HUES48 (cell line): Measurements from ENCODE around the gene PRKG1.
"Not testable (repeated sequence)": the region's sequence is repeated elsewhere in the genome, so short reads cannot be mapped to it uniquely, and the experiment has no call there.

ENCODE experiments used
- H3K27ac ChIP-seq: one replicate; pipeline ENCODE4 v1.7.0; 2013; ENCODE audit warnings: low read depth, low read length, inconsistent platforms
- H3K27me3 ChIP-seq: 2 replicates; pipeline ENCODE4 v1.6.1; 2013; ENCODE audit warnings: mild to moderate bottlenecking, low read length; ENCODE audit not compliant: control insufficient read depth, insufficient read depth
- H3K36me3 ChIP-seq: 2 replicates; pipeline ENCODE4 v1.6.1; 2013; ENCODE audit warnings: low read length; ENCODE audit not compliant: control insufficient read depth, insufficient read depth
- H3K4me1 ChIP-seq: 2 replicates; pipeline ENCODE4 v1.6.1; 2013; ENCODE audit warnings: mild to moderate bottlenecking, low read length; ENCODE audit not compliant: control insufficient read depth, insufficient read depth
- H3K4me3 ChIP-seq: 2 replicates; pipeline ENCODE4 v1.5.1; 2013; ENCODE audit warnings: mild to moderate bottlenecking, low read depth, low read length
- H3K9ac ChIP-seq: 2 replicates; pipeline ENCODE4 v1.6.1; 2013; ENCODE audit warnings: mild to moderate bottlenecking, low read depth, low read length, moderate library complexity
- H3K9me3 ChIP-seq: 2 replicates; pipeline ENCODE4 v1.6.1; 2013; ENCODE audit warnings: low read length; ENCODE audit not compliant: control insufficient read depth, insufficient read depth

PRKG1 gene

GRCh38 chr10:51745397-51745796 lies 671.1 kb downstream of the PRKG1 start:
- H3K4me3 ChIP-seq = no peak overlapping the region
- H3K9me3 ChIP-seq = no peaks in the 10 kb centered on the region
- no peak overlapping the region for H3K27ac ChIP-seq
- H3K27me3 ChIP-seq = no peaks in the 10 kb centered on the region
- H3K9ac ChIP-seq = no peak overlapping the region
- H3K36me3 ChIP-seq = no peaks in the 10 kb centered on the region
- peaks cover 3% of the 10 kb centered on the region; the same call in 1 of the 2 replicates for H3K4me1 ChIP-seq

GRCh38 chr10:51747216-51747615 lies 672.9 kb downstream of the PRKG1 start:
- Histone ChIP-seq H3K27ac (no peak overlapping the region), H3K36me3 (no peaks in the 10 kb centered on the region), H3K27me3 (no peaks in the 10 kb centered on the region), H3K9ac (no peak overlapping the region), H3K9me3 (no peaks in the 10 kb centered on the region), H3K4me1 (peaks cover 3% of the 10 kb centered on the region; the same call in 1 of the 2 replicates), H3K4me3 (no peak overlapping the region)

- Histone ChIP-seq H3K27me3 (no peaks in the 10 kb centered on the region), H3K9me3 (no peaks in the 10 kb centered on the region), H3K27ac (no peak overlapping the region), H3K4me1 (peaks cover 3% of the 10 kb centered on the region; the same call in 1 of the 2 replicates), H3K9ac (no peak overlapping the region), H3K4me3 (no peak overlapping the region), H3K36me3 (no peaks in the 10 kb centered on the region)
Observed at GRCh38 chr10:51748959-51749358, 674.7 kb downstream of the PRKG1 start.

GRCh38 chr10:51758366-51758765 lies 684.1 kb downstream of the PRKG1 start:
- peaks cover 6% of the 10 kb centered on the region; the same call in 1 of the 2 replicates for H3K4me1 ChIP-seq
- no peaks in the 10 kb centered on the region for H3K36me3 ChIP-seq
- no peak overlapping the region for H3K9ac ChIP-seq
- no peaks in the 10 kb centered on the region for H3K9me3 ChIP-seq
- no peak overlapping the region for H3K4me3 ChIP-seq
- no peak overlapping the region for H3K27ac ChIP-seq
- H3K27me3 ChIP-seq = no peaks in the 10 kb centered on the region

GRCh38 chr10:51758838-51759237 lies 684.6 kb downstream of the PRKG1 start:
- H3K36me3 ChIP-seq, H3K9ac ChIP-seq, H3K9me3 ChIP-seq, H3K4me1 ChIP-seq, H3K27ac ChIP-seq, H3K4me3 ChIP-seq, H3K27me3 ChIP-seq: not testable (repeated sequence)

- Histone ChIP-seq H3K27me3 (no peaks in the 10 kb centered on the region), H3K4me1 (peaks cover 6% of the 10 kb centered on the region; the same call in 1 of the 2 replicates), H3K4me3 (no peak overlapping the region), H3K9ac (no peak overlapping the region), H3K9me3 (no peaks in the 10 kb centered on the region), H3K36me3 (no peaks in the 10 kb centered on the region), H3K27ac (no peak overlapping the region)
Observed at GRCh38 chr10:51759896-51760534, 685.7 kb downstream of the PRKG1 start.

- peaks cover 6% of the 10 kb centered on the region; the same call in 1 of the 2 replicates for H3K4me1 ChIP-seq
- no peak overlapping the region for H3K9ac ChIP-seq
- H3K4me3 ChIP-seq = no peak overlapping the region
- no peaks in the 10 kb centered on the region for H3K27me3 ChIP-seq
- no peak overlapping the region for H3K27ac ChIP-seq
- H3K36me3 ChIP-seq = no peaks in the 10 kb centered on the region
- H3K9me3 ChIP-seq = no peaks in the 10 kb centered on the region
Observed at GRCh38 chr10:51760864-51761640, 686.8 kb downstream of the PRKG1 start.

GRCh38 chr10:51763746-51764145 lies 689.5 kb downstream of the PRKG1 start:
- no peaks in the 10 kb centered on the region for H3K9me3 ChIP-seq
- H3K4me1 ChIP-seq = peaks cover 16% of the 10 kb centered on the region
- no peaks in the 10 kb centered on the region for H3K36me3 ChIP-seq
- no peak overlapping the region for H3K4me3 ChIP-seq
- no peak overlapping the region for H3K27ac ChIP-seq
- no peak overlapping the region for H3K9ac ChIP-seq
- no peaks in the 10 kb centered on the region for H3K27me3 ChIP-seq

- Histone ChIP-seq H3K36me3 (no peaks in the 10 kb centered on the region), H3K9me3 (no peaks in the 10 kb centered on the region), H3K27me3 (no peaks in the 10 kb centered on the region), H3K4me3 (no peak overlapping the region), H3K9ac (no peak overlapping the region), H3K27ac (no peak overlapping the region), H3K4me1 (peaks cover 18% of the 10 kb centered on the region)
Observed at GRCh38 chr10:51765284-51765971, 691.1 kb downstream of the PRKG1 start.

GRCh38 chr10:51766423-51767102 lies 692.3 kb downstream of the PRKG1 start:
- Histone ChIP-seq H3K27ac (no peak overlapping the region), H3K4me3 (no peak overlapping the region), H3K9me3 (no peaks in the 10 kb centered on the region), H3K27me3 (no peaks in the 10 kb centered on the region), H3K36me3 (no peaks in the 10 kb centered on the region), H3K4me1 (peaks cover 12% of the 10 kb centered on the region), H3K9ac (no peak overlapping the region)
